ENCODE data around the gene DLG2. TPM values are rescaled to one million over a fixed set of nuclear protein-coding genes. Genes with fewer than 3 reads are reported as not detected.

The DLG2 gene
- total and polyA plus RNA-seq, 2 donors (not counting 3 experiments of a cell fraction or from before 2014, with no cell fraction given) = 0.15 to 1.1 TPM

- no peak overlapping the region for H2AFZ ChIP-seq (ENCODE audit: low read depth, low read length)
- dilution Hi-C loops (cut with MboI; ENCODE audit: extremely low pct_ligation_motif_present, low sequenced_read_pairs) (no loop called here), intact Hi-C loops (cut with micrococcal nuclease) (no loop called here)
- H3K27ac ChIP-seq (ENCODE audit: insufficient read depth, low read depth, low read length) = no peak overlapping the region
- no peaks in the 10 kb centered on the region for H3K9me1 ChIP-seq (replicated peaks; ENCODE audit: control insufficient read depth, extremely low read depth, insufficient read depth, low read length)
- H3K4me1 ChIP-seq (ENCODE audit: control insufficient read depth, extremely low read depth, insufficient read depth, low read length) = no peaks in the 10 kb centered on the region
- no TSS peak for BruUV-seq (replicated peaks)
- TF ChIP-seq FOS (IDR thresholded peaks at IDR 0.05; ENCODE audit: borderline replicate concordance, insufficient read depth, low read length) (no peak), EZH2 (IDR thresholded peaks at IDR 0.05; ENCODE audit: borderline replicate concordance, low read depth, low read length, severe bottlenecking) (no peak), POLR2AphosphoS5 (IDR thresholded peaks at IDR 0.05; ENCODE audit: insufficient read depth, low read depth, low read length) (no peak), JUN (IDR thresholded peaks at IDR 0.05; ENCODE audit: borderline replicate concordance, insufficient read depth, insufficient read length, low read depth) (no peak), MYC (IDR thresholded peaks at IDR 0.05; ENCODE audit: low read depth, low read length) (no peak), GATA2 (IDR thresholded peaks at IDR 0.05; ENCODE audit: insufficient read depth, insufficient read length, low read depth, low read length) (no peak), POLR2A (IDR thresholded peaks at IDR 0.05; ENCODE audit: low read depth, low read length) (no peak)
- TF ChIP-seq, protein P1, sequence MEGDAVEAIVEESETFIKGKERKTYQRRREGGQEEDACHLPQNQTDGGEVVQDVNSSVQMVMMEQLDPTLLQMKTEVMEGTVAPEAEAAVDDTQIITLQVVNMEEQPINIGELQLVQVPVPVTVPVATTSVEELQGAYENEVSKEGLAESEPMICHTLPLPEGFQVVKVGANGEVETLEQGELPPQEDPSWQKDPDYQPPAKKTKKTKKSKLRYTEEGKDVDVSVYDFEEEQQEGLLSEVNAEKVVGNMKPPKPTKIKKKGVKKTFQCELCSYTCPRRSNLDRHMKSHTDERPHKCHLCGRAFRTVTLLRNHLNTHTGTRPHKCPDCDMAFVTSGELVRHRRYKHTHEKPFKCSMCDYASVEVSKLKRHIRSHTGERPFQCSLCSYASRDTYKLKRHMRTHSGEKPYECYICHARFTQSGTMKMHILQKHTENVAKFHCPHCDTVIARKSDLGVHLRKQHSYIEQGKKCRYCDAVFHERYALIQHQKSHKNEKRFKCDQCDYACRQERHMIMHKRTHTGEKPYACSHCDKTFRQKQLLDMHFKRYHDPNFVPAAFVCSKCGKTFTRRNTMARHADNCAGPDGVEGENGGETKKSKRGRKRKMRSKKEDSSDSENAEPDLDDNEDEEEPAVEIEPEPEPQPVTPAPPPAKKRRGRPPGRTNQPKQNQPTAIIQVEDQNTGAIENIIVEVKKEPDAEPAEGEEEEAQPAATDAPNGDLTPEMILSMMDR (IDR thresholded peaks at IDR 0.05; ENCODE audit: extremely low read depth in 1 of 2, insufficient read depth in 1 of 2, low read depth in 1 of 2, low read length in 2 of 2) = no peak
- TF ChIP-seq, protein P2, sequence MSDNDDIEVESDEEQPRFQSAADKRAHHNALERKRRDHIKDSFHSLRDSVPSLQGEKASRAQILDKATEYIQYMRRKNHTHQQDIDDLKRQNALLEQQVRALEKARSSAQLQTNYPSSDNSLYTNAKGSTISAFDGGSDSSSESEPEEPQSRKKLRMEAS (IDR thresholded peaks at IDR 0.05; ENCODE audit: insufficient read depth, insufficient read length) = no peak
- no peak overlapping the region for H3K4me3 ChIP-seq (replicated peaks in 1 of 3; ENCODE audit: insufficient read depth in 1 of 3, low read depth in 1 of 3, low read length in 3 of 3)
- H4K20me1 ChIP-seq (replicated peaks; ENCODE audit: control insufficient read depth, extremely low read depth, insufficient read depth, low read length) = no peaks in the 10 kb centered on the region
- no peak overlapping the region for H3K9ac ChIP-seq (replicated peaks; ENCODE audit: extremely low read depth, insufficient read depth, low read length)
- H3K9me3 ChIP-seq (replicated peaks; ENCODE audit: control insufficient read depth, insufficient read depth, low read length) = peaks cover 2% of the 10 kb centered on the region
- POLR2A ChIA-PET = no interaction called here
- no peak overlapping the region for H3K4me2 ChIP-seq (ENCODE audit: insufficient read depth, low read length)
- H3K36me3 ChIP-seq (ENCODE audit: control insufficient read depth in 2 of 2, extremely low read depth in 1 of 2, insufficient read depth in 2 of 2, low read length in 2 of 2) = no peaks in the 10 kb centered on the region
- no peaks in the 10 kb centered on the region for H3K27me3 ChIP-seq (ENCODE audit: control insufficient read depth in 2 of 2, insufficient read depth in 2 of 2, low read length in 2 of 2)
- no peaks in the 10 kb centered on the region for H3K79me2 ChIP-seq (ENCODE audit: control insufficient read depth, insufficient read depth, low read length)
- DNase-seq (ENCODE audit: low read depth, low spot score) = no peak
- no peak for FAIRE-seq
- CTCF ChIA-PET = no interaction called here
Measured at GRCh38 chr11:84425673-84426072, 1201.5 kb downstream of the DLG2 start.
